ENCODE results near the gene INF2. TPM values are rescaled to one million over a fixed set of nuclear protein-coding genes. Genes with fewer than 3 reads are reported as not detected.

The INF2 gene
- total RNA-seq, 1 experiment from 2014 or later = 58.3 TPM

DNA sequence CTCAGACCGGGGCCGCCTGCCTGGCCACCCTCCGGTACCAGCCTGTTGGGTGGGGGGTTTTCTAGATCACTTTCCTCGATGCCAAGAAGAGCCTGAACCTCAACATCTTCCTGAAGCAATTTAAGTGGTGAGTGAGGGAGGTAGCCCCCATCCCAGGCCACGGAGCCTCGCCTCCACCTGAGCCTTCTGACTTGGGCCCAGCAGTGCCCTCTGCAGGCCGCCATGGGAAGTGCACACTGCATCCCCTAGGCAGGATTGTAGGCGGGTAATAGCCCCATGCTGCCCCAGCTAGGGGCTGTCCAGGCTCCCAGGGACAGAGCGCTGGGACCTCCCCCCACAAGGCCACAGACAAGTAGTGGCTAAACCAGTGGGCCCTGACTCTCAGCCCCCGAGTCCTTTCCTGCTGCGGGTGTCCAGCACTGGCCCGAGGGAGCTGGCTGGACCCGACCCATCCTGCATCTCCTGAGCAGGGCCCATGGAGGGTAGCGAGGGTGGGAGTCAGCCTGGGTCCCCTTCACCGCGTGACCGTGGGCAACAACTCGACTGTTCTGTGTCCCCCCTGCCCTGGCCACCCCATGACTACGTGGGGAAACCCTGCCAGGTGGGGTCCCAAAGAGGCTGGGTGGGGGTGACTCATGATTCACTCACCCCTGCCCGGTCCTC is 19.3 kb downstream of the INF2 start:
- Histone ChIP-seq H4K8ac (replicated peaks; ENCODE audit: insufficient read length, low read depth, low read length) (no peak overlapping the region), H2BK20ac (ENCODE audit: low read depth, low read length, poor library complexity, severe bottlenecking) (no peak overlapping the region), H3K4ac (ENCODE audit: low read depth, low read length) (no peak overlapping the region), H3K56ac (ENCODE audit: insufficient read length, low read depth, low read length) (no peak overlapping the region), H2BK120ac (ENCODE audit: low read depth, low read length, poor library complexity, severe bottlenecking) (no peak overlapping the region), H3K27me3 (ENCODE audit: insufficient read depth, low read length) (no peaks in the 10 kb centered on the region), H3K23me2 (ENCODE audit: insufficient read length, low read depth, low read length, poor library complexity, severe bottlenecking) (no peaks in the 10 kb centered on the region), H3K9me3 (ENCODE audit: control insufficient read depth, low read depth, low read length) (no peaks in the 10 kb centered on the region), H2BK15ac (ENCODE audit: low read depth, low read length) (no peak overlapping the region), H3K79me2 (ENCODE audit: insufficient read depth, low read length) (no peaks in the 10 kb centered on the region), H4K20me1 (ENCODE audit: control insufficient read depth, insufficient read depth, insufficient read length) (no peaks in the 10 kb centered on the region), H3K18ac (ENCODE audit: insufficient read length, low read depth, low read length) (no peak overlapping the region), H3K27ac (ENCODE audit: insufficient read length, low read depth, low read length) (no peak overlapping the region), H3K23ac (ENCODE audit: insufficient read length, low read depth, low read length) (no peak overlapping the region), H2BK12ac (ENCODE audit: insufficient read length, low read depth, low read length) (no peak overlapping the region), H3K79me1 (ENCODE audit: insufficient read depth, low read depth, low read length, poor library complexity, severe bottlenecking) (no peaks in the 10 kb centered on the region), H3K14ac (ENCODE audit: insufficient read depth, low read length) (no peak overlapping the region), H2AFZ (ENCODE audit: low read length) (no peak overlapping the region), H3K4me1 (ENCODE audit: insufficient read depth, low read length) (no peaks in the 10 kb centered on the region), H2BK5ac (ENCODE audit: insufficient read length, low read length) (no peak overlapping the region), H3K4me2 (ENCODE audit: insufficient read depth, insufficient read length, low read length) (no peak overlapping the region), H3T11ph (ENCODE audit: low read length) (no peak overlapping the region), H2AK5ac (ENCODE audit: insufficient read length, low read length) (no peak overlapping the region), H4K91ac (ENCODE audit: insufficient read length, low read depth, low read length) (no peak overlapping the region), H3K9ac (ENCODE audit: extremely low read depth, insufficient read length, low read length) (no peak overlapping the region), H4K5ac (ENCODE audit: insufficient read length, low read depth, low read length) (no peak overlapping the region)
- Mint-ChIP-seq H3K9me3 (peaks cover 7 to 9% of the 10 kb centered on the region in 2 experiments), H3K36me3 (ENCODE audit: insufficient read depth in 1 of 3, low read depth in 3 of 3) (peaks cover 19 to 27% (median 27%) of the 10 kb centered on the region in 3 experiments), H3K27ac (no peak overlapping the region), H3K4me3 (no peak overlapping the region; a peak in 1 of 5 replicates), H3K27me3 (ENCODE audit: low read depth) (no peaks in the 10 kb centered on the region), H3K4me1 (peaks cover 3 to 16% of the 10 kb centered on the region in 2 experiments)
- WGBS (ENCODE audit: extremely low coverage, insufficient read length, low lambda C conversion rate) = no CpG with 5 or more reads among the region's 20 CpGs
- TF ChIP-seq, protein P1, sequence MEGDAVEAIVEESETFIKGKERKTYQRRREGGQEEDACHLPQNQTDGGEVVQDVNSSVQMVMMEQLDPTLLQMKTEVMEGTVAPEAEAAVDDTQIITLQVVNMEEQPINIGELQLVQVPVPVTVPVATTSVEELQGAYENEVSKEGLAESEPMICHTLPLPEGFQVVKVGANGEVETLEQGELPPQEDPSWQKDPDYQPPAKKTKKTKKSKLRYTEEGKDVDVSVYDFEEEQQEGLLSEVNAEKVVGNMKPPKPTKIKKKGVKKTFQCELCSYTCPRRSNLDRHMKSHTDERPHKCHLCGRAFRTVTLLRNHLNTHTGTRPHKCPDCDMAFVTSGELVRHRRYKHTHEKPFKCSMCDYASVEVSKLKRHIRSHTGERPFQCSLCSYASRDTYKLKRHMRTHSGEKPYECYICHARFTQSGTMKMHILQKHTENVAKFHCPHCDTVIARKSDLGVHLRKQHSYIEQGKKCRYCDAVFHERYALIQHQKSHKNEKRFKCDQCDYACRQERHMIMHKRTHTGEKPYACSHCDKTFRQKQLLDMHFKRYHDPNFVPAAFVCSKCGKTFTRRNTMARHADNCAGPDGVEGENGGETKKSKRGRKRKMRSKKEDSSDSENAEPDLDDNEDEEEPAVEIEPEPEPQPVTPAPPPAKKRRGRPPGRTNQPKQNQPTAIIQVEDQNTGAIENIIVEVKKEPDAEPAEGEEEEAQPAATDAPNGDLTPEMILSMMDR (conservative IDR thresholded peaks at IDR 0.05) = peak; percentile 98
- DNase-seq = peak; percentile 86

Measured in H9 (cell line).